HL-60 (cell line): ENCODE measurements around the gene FAM234B.

Experiments
- DNase-seq, 2 experiments: peaks; one replicate each; pipeline ENCODE4 v3.0.0-alpha.2; 2010 to 2020; ENCODE audit warnings: low read depth in 1 of 2, low spot score in 1 of 2
- H3K27ac ChIP-seq: fragments of 250-450 bp; sonication (Bioruptor Pico); replicated peaks from 2 replicates; pipeline ENCODE4 v1.5.1; 2020; ENCODE audit warnings: mild to moderate bottlenecking, moderate library complexity
- H3K27me3 ChIP-seq: fragments of 250-450 bp; sonication (Bioruptor Pico); 2 replicates; pipeline ENCODE4 v1.5.1; 2021; ENCODE audit warnings: mild to moderate bottlenecking, moderate library complexity; ENCODE audit not compliant: insufficient read depth, poor library complexity, severe bottlenecking
- H3K4me3 ChIP-seq: replicated peaks from 2 replicates; pipeline ENCODE4 v1.5.1; 2011; ENCODE audit warnings: mild to moderate bottlenecking, control low read depth, low read length; ENCODE audit not compliant: insufficient read depth
- GABPA ChIP-seq: IDR thresholded peaks from 2 replicates; pipeline ENCODE4 v1.6.1; 2012; ENCODE audit warnings: low read depth
- POLR2AphosphoS5 ChIP-seq: IDR thresholded peaks from 2 replicates; pipeline ENCODE4 v1.6.1; 2012; ENCODE audit warnings: low read depth
- SPI1 ChIP-seq: IDR thresholded peaks from 2 replicates; pipeline ENCODE4 v1.6.1; 2012; ENCODE audit warnings: low read depth, mild to moderate bottlenecking, borderline replicate concordance
- TF ChIP-seq, protein P1 (sequence below): IDR thresholded peaks from 2 replicates; pipeline ENCODE4 v1.6.1; 2012; ENCODE audit warnings: low read depth; ENCODE audit not compliant: insufficient replicate concordance
- TF ChIP-seq, protein P2 (sequence below): IDR thresholded peaks from one replicate; pipeline ENCODE4 v1.5.1; 2011; ENCODE audit warnings: low read length, control low read depth, inconsistent platforms; ENCODE audit not compliant: insufficient read depth

FAM234B gene

DNA sequence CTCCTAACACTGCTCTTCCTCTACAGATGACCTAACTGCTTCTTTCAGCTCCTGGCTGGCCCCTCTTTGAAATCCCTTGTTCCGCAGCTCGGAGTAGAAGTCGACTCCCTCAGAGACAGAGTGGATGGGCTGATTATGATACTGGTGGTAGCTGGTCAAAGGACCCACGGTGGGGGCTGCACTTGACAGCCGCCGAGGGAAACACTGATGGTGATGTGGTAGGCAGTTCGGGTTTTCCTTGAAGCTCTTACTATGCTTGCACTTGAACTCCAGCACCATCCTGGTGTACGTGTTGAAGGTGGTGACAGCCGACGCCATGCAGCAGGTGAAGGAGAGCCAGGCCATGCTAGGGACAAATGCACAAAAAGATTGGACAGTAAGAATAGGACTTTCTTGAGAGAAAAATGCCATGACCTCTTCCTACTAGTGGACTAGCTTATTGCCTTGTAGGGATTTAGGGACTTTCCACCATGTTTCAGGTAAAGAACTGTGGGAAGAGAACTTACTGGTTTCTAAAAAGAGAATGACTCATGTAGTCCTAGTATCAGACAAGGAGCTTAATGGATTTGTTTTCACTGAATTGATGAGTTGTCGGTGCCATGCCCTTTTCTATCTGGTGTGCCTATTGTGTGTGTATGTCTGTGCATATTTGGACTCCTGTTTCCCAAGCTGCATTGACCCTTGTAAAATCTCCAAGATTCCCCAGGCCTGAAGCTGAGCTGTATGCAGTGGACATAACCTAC lies 40.9 kb downstream of the FAM234B start:
- DNase-seq: no peak
- TF ChIP-seq SPI1: no peak
- TF ChIP-seq, protein P1, sequence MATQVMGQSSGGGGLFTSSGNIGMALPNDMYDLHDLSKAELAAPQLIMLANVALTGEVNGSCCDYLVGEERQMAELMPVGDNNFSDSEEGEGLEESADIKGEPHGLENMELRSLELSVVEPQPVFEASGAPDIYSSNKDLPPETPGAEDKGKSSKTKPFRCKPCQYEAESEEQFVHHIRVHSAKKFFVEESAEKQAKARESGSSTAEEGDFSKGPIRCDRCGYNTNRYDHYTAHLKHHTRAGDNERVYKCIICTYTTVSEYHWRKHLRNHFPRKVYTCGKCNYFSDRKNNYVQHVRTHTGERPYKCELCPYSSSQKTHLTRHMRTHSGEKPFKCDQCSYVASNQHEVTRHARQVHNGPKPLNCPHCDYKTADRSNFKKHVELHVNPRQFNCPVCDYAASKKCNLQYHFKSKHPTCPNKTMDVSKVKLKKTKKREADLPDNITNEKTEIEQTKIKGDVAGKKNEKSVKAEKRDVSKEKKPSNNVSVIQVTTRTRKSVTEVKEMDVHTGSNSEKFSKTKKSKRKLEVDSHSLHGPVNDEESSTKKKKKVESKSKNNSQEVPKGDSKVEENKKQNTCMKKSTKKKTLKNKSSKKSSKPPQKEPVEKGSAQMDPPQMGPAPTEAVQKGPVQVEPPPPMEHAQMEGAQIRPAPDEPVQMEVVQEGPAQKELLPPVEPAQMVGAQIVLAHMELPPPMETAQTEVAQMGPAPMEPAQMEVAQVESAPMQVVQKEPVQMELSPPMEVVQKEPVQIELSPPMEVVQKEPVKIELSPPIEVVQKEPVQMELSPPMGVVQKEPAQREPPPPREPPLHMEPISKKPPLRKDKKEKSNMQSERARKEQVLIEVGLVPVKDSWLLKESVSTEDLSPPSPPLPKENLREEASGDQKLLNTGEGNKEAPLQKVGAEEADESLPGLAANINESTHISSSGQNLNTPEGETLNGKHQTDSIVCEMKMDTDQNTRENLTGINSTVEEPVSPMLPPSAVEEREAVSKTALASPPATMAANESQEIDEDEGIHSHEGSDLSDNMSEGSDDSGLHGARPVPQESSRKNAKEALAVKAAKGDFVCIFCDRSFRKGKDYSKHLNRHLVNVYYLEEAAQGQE: no peak
- no peak for TF ChIP-seq POLR2AphosphoS5
- TF ChIP-seq GABPA: no peak
- TF ChIP-seq, protein P2, sequence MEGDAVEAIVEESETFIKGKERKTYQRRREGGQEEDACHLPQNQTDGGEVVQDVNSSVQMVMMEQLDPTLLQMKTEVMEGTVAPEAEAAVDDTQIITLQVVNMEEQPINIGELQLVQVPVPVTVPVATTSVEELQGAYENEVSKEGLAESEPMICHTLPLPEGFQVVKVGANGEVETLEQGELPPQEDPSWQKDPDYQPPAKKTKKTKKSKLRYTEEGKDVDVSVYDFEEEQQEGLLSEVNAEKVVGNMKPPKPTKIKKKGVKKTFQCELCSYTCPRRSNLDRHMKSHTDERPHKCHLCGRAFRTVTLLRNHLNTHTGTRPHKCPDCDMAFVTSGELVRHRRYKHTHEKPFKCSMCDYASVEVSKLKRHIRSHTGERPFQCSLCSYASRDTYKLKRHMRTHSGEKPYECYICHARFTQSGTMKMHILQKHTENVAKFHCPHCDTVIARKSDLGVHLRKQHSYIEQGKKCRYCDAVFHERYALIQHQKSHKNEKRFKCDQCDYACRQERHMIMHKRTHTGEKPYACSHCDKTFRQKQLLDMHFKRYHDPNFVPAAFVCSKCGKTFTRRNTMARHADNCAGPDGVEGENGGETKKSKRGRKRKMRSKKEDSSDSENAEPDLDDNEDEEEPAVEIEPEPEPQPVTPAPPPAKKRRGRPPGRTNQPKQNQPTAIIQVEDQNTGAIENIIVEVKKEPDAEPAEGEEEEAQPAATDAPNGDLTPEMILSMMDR: no peak
- Histone ChIP-seq H3K4me3 (no peak overlapping the region), H3K27ac (no peak overlapping the region), H3K27me3 (no peaks in the 10 kb centered on the region)

DNA sequence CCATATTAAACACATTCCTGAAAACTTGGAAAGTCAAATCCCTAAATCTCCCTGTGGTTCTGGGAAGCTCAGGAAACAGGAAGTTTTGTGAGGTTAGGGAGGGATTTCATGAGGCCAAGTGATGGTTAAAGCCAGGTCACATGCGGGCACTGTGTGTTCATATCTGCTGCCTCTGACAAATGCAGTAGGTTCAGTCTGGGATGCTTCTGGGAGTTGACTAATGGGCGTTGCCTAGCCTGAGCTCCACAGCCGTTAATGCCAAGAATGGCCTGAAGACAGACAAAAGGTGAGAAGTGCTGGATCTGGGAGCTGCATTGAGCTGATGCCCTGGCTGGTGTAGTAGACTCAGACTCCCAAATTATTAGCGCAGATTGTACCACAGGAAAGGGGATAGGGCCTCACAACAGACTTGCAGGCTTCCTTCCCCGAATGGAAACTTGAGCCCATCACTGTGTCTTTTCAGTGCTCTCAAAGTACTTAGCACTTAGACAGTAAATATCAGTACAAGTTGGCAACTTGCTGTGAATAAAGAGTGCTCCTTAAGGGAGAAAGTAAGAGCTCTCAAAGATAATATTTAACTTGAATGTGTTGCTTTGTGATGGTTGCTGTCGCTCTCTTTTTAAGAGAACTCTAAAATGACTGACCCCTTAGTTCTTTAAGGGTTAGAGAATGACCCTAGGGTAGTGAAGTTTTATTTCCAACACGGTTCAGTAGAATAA lies 41.9 kb downstream of the FAM234B start:
- H3K4me3 ChIP-seq: no peak overlapping the region
- no peak for DNase-seq
- TF ChIP-seq POLR2AphosphoS5 (no peak), GABPA (no peak)
- TF ChIP-seq, protein P1: no peak
- no peaks in the 10 kb centered on the region for H3K27me3 ChIP-seq
- H3K27ac ChIP-seq: no peak overlapping the region

DNA sequence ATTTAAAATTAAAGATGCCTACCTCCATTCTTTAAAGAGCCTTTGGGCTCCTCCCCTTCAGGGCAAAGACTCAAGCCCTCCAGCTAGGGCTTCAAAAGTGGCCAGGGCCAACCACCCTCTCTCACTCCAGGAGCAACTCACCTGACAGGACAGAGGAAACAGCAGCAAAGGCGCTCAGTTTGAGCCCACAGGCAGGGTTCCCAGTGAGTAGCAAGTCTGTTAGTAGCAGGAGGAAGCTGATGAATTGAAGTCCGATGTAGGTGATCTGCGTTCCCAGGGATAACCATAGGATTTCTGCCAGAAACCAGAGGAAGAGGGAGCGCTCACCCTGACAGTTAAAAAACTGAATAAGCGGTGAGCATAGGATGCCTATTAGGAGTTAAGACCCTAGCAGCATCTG lies 43.6 kb downstream of the FAM234B start:
- no peak overlapping the region for H3K4me3 ChIP-seq
- DNase-seq: no peak
- H3K27ac ChIP-seq: no peak overlapping the region
- H3K27me3 ChIP-seq: no peaks in the 10 kb centered on the region
- TF ChIP-seq SPI1 (no peak), GABPA (no peak), POLR2AphosphoS5 (no peak)
- TF ChIP-seq, protein P2: no peak
- TF ChIP-seq, protein P1: no peak
